Stimulated activated CD4-positive, alpha-beta T cell treated with anti-CD3 and anti-CD28 coated beads, Interleukin-4, amount 100 ng/mL, for 4 hours (primary cell): ENCODE measurements around the gene CEP295NL.
A peak's percentile ranks its signal among the peaks of the same experiment; 100 is the strongest.
"Not testable (repeated sequence)": the region's sequence is repeated elsewhere in the genome, so short reads cannot be mapped to it uniquely, and the experiment has no call there.

Experiments
- DNase-seq, 2 experiments: peaks; one replicate each; pipeline ENCODE4 v3.0.0-alpha.2; 2020

Gene CEP295NL

DNA sequence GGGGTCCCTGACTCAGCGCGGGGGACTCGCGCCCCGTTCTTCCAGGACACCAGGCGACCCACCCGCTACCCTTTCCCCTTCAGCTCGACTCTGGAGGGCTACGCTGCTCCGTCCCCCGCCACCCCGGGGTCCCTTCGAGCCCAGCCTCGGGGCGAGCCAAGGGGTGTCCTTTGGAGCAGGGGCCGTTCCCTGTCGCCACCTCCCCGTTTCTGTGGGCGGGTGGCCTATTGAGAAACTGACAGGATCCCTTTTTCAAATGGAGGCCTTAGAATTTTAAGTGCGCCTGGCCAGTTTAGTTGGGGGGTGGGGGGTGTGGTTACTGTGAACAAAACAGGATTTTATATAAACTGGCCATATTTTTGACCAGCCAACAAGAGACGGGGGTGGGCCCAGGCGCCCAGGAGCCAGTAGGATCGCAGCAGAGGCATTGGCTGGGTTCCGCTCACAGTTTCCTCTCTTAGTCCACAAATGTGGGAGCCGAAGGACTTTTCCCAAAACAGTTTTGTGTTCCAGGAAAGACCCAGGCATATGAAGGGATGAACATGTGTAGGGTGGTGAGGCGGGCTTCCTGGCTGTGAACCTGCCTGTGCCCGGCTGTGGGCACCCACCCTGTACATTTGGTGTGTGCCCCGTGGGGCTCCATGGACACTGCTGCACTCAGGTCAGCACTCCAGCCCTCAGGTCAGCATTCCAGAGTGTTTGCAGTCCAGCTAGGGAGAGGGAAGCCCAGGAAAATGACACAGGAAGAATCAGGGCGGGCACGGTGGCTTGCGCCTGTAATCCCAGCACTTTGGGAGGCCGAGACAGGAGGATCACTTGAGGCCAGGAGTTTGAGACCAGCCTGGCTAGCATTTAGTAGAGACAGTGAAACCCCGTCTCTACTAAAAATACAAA is 22.9 kb upstream of the CEP295NL start:
- DNase-seq: no peak

- DNase-seq: peak; percentile 58 to 60
Measured at GRCh38 chr17:78925234-78925633, 22.2 kb upstream of the CEP295NL start, which contains the start of gene TIMP2. TIMP2 (minus strand) TSS chr17:78925387; CDS start chr17:78925088, 299 bp downstream.

GRCh38 chr17:78924481-78925151 is 21.6 kb upstream of the CEP295NL start:
- DNase-seq: peak in 1 of 2 experiments; percentile 8

GRCh38 chr17:78923660-78924453 is 20.9 kb upstream of the CEP295NL start:
- peak; percentile 36 to 64 for DNase-seq

DNA sequence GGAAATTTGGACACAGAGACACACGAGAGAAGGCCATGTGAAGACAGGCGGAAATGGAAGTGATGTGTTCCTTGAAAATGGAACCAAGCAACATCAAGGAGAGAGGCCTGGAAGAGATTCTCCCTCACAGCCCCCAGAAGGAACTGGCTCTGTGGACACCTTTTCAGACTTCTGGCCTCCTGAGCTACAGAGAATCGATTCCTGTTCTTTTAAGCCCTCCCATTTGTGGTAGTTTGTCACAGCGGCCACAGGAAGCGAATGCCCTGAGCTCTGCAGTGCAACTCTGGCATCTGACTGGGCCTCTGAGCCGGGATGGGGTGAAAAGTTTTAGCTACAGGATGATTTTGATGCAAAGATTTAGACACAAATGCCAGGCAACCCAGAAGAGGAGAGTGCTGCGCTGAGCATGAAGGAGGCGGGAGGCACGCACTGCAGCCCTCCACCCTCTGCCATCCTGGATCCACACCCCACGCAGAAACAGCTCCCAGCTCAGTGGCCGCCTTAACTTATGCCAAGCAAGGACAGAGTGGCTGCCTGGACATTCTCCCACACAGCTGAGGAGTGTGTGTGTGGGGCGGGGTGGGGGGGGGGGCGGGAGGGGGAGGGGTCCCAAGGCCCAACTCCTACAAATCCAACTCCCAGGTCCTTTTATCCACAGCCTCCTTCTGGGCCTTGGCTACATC is 20.0 kb upstream of the CEP295NL start:
- no peak for DNase-seq

GRCh38 chr17:78921437-78921971 is 18.5 kb upstream of the CEP295NL start:
- no peak for DNase-seq

- DNase-seq: no peak
Measured at GRCh38 chr17:78920528-78920927, 17.5 kb upstream of the CEP295NL start.

GRCh38 chr17:78919861-78920450 is 17.0 kb upstream of the CEP295NL start:
- no peak for DNase-seq

- no peak for DNase-seq
Measured at GRCh38 chr17:78918979-78919378, 16.0 kb upstream of the CEP295NL start.

GRCh38 chr17:78917451-78918275 is 14.7 kb upstream of the CEP295NL start:
- DNase-seq: no peak

DNA sequence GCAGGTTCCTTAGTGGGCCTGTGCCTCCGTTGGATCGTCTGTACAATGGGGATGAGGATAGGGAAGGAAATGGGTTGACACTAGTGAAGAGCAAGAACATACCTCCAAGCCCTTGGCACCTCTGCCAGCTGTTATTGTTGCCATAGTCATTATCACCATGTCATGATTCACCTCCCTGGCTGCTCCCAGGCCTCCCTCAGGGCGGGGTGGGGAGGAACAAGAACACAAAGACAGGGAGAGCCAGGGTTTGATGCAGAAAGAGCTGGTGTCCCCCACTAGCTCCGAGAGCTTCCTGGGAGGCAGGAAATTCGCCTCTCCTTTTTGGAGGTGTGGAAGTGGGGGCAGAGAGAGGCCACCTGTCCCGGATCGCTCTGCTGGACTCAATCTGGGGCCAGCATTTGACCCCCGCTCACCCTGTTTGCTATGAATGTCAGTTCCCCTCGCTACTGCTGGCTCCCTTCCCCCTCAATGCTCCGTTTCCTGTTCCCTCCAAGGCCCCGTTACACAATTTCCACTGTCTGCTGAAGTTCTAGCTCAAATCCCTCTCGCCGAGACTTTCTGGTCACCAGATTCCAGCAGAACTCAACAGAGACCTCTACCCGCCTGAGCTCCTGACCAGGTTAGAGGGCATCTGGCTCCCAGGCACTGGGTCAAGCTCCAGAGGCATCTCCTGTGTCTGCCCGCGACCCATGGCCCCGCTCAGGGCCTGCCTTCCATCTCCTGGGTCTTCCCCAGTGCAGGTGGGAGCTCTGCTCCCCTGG is 13.1 kb upstream of the CEP295NL start:
- DNase-seq: no peak

GRCh38 chr17:78913115-78913514 is 10.1 kb upstream of the CEP295NL start:
- DNase-seq: no peak

DNA sequence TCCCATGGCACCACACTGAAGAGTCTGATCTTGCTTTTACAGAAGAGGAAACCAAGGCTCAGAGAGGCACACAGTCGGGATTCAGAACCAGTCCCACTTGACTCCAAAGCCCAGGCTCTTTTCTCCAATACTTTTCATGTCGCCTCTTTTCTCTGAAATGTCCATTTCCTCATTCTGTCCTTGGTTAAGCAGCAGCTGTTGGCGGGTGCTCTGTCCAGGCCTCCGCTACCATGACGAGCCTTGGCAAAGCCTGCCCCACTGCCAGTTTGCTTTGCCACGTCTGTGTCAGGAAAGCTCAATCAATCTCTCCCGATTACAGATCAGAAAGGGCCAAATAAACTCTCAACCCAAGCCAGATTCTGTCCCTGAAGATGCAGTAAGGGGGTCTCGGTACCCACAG is 9.1 kb upstream of the CEP295NL start:
- no peak for DNase-seq

- DNase-seq: not testable (repeated sequence)
Measured at GRCh38 chr17:78911543-78911942, 8.5 kb upstream of the CEP295NL start.

DNA sequence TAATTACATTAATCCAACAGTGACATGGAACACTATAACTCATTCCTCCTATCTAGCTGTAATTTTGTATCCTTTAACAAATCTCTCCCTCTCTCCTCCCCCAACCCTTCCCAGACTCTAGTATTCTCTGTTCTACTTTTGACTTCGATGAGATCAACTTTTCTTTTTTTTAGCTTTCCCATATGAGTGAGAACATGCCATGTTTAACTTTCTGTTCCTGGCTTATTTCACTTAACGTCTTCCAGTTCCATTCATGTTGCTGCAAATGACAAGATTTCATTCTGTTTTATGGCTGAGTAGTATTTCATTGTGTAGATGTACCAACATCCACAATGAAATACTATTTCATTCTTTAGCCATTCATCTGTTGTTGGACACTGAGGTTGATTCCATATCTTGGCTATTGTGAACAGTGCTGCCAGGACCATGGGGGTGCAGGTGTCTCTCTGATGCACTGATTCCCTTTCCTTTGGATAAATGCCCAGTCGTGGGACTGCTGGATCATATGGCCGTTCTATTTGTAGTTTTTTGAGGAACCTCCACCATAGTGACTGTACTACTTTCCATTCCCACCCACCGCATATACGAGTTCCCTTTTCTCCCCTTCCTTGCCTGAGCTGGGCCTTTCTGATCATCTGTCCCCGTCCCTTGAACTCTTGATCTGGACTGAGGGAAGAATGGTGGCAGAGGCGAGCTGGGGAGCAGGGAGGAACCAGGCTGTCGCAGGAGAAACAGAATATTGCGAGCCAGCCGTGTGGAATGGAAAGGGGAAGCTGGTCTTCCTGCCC is 7.7 kb upstream of the CEP295NL start:
- DNase-seq: no peak

DNA sequence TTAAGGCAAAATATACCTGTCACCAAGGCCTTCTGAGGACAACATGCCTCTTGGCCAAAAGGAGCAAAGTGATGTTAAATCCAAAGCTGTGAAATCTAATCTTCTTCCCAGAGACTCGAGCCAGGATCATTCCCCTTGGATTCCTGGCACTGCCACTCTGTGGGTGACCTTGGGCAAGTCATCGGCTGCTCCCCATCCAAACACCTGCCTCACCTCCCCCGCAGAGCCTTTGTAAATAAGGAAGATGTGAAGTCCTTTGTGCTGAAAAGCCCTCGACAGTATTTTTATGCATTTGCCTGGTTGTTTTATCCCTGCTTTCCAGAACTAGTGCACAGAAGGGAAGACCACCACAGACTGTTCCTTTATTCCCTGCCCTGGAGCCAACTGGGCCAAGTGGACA is 5.4 kb upstream of the CEP295NL start:
- no peak for DNase-seq

GRCh38 chr17:78905541-78905940 is 2.5 kb upstream of the CEP295NL start:
- no peak for DNase-seq

DNA sequence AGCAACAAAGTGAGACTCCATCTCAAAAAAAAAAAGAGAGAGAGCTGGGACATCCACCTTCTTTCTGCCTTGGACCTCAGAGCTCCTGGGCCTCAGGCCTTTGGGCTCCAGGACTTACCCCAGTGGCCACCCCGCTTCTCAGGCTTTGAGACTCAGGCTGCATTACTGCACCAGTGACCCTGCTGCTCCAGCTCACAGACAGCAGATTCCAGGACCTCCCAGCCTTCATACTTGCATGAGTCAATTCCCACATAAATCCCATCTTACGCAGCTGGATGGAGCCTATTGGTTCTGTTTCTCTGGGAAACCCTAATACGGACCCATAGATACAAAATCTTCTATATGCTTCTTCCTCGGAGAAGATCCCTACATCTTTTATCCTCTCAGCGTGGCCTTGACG is 2.1 kb upstream of the CEP295NL start:
- DNase-seq: no peak

GRCh38 chr17:78904371-78904770 is 1.4 kb upstream of the CEP295NL start:
- DNase-seq: no peak
